Liver (tissue), 9 donors: ENCODE measurements around the gene IFT25. TPM values are rescaled to one million over a fixed set of nuclear protein-coding genes. Genes with fewer than 3 reads are reported as not detected.
A peak's percentile ranks its signal among the peaks of the same experiment; 100 is the strongest.

Experiments
- DNase-seq: peaks from one replicate; pipeline ENCODE4 v3.0.0-alpha.2; 2017; ENCODE audit warnings: low spot score
- H3K27ac ChIP-seq, 2 donors: one replicate each; pipeline ENCODE4 v1.7.0; 2013; ENCODE audit warnings: inconsistent platforms in 2 of 2, low read length in 2 of 2, control low read depth in 1 of 2, low read depth in 1 of 2, mild to moderate bottlenecking in 1 of 2
- H3K27me3 ChIP-seq, 4 donors: one replicate each; pipeline versions ENCODE4 v1.6.1 to v1.7.0; 2013; ENCODE audit warnings: low read length in 3 of 4, inconsistent platforms in 1 of 4, mild to moderate bottlenecking in 1 of 4, moderate library complexity in 1 of 4; ENCODE audit not compliant: control insufficient read depth in 4 of 4, insufficient read depth in 4 of 4
- H3K36me3 ChIP-seq, 4 donors: one replicate each; pipeline versions ENCODE4 v1.6.1 to v1.7.0; 2013; ENCODE audit warnings: low read length in 3 of 4, mild to moderate bottlenecking in 3 of 4, low read depth in 1 of 4, moderate library complexity in 1 of 4; ENCODE audit not compliant: control insufficient read depth in 4 of 4, insufficient read depth in 3 of 4
- H3K4me1 ChIP-seq, 4 donors: one replicate each; pipeline versions ENCODE4 v1.6.1 to v1.7.0; 2013; ENCODE audit warnings: low read length in 3 of 4, mild to moderate bottlenecking in 3 of 4, moderate library complexity in 1 of 4; ENCODE audit not compliant: control insufficient read depth in 4 of 4, insufficient read depth in 4 of 4
- H3K4me3 ChIP-seq, 3 donors: one replicate each; pipeline versions ENCODE4 v1.6.1 to v1.7.0; 2013; ENCODE audit warnings: low read length in 3 of 3, control low read depth in 1 of 3, low read depth in 1 of 3, mild to moderate bottlenecking in 1 of 3
- H3K9ac ChIP-seq, 2 donors: one replicate each; pipeline ENCODE4 v1.7.0; 2013; ENCODE audit warnings: low read length in 2 of 2, mild to moderate bottlenecking in 2 of 2, moderate library complexity in 2 of 2, control low read depth in 1 of 2, low read depth in 1 of 2
- H3K9me3 ChIP-seq, 4 donors: one replicate each; pipeline versions ENCODE4 v1.6.1 to v1.7.0; 2013; ENCODE audit warnings: low read length in 3 of 4; ENCODE audit not compliant: control insufficient read depth in 4 of 4
- ATF3 ChIP-seq: IDR thresholded peaks from 2 replicates; pipeline ENCODE4 v1.6.1; 2016; ENCODE audit warnings: antibody characterized with exemption
- CTCF ChIP-seq: fragments of 150-350 bp; IDR thresholded peaks from 2 replicates; pipeline ENCODE4 v1.5.1; 2017; ENCODE audit warnings: improper control_type of control experiment, low read depth, low read length; ENCODE audit not compliant: missing input control
- EGR1 ChIP-seq, 2 donors: IDR thresholded peaks; 2 replicates each; pipeline ENCODE4 v1.6.1; 2016 to 2018; ENCODE audit warnings: antibody characterized with exemption in 2 of 2, low read depth in 2 of 2
- FOXA1 ChIP-seq: IDR thresholded peaks from 2 replicates; pipeline ENCODE4 v1.6.1; 2016; ENCODE audit warnings: antibody characterized with exemption
- FOXA2 ChIP-seq: IDR thresholded peaks from 2 replicates; pipeline ENCODE4 v1.6.1; 2016; ENCODE audit warnings: antibody characterized with exemption
- GABPA ChIP-seq, 2 donors: IDR thresholded peaks in 1 of 2; conservative IDR thresholded peaks in 1 of 2; 2 replicates each; pipeline ENCODE4 v1.6.1; 2016; ENCODE audit warnings: antibody characterized with exemption in 2 of 2, mild to moderate bottlenecking in 1 of 2, moderate library complexity in 1 of 2
- HNF4A ChIP-seq, 2 donors: conservative IDR thresholded peaks; 2 replicates each; pipeline ENCODE4 v1.6.1; 2016; ENCODE audit warnings: antibody characterized with exemption in 2 of 2, mild to moderate bottlenecking in 2 of 2
- HNF4G ChIP-seq: IDR thresholded peaks from 2 replicates; pipeline ENCODE4 v1.6.1; 2016; ENCODE audit warnings: antibody characterized with exemption
- JUND ChIP-seq, 2 donors: IDR thresholded peaks; 2 replicates each; pipeline ENCODE4 v1.6.1; 2016; ENCODE audit warnings: antibody characterized with exemption in 2 of 2
- NR2F2 ChIP-seq: IDR thresholded peaks from 2 replicates; pipeline ENCODE4 v1.6.1; 2016; ENCODE audit warnings: antibody characterized with exemption
- RAD21 ChIP-seq, 2 donors: IDR thresholded peaks; 2 replicates each; pipeline ENCODE4 v1.6.1; 2016; ENCODE audit warnings: antibody characterized with exemption in 2 of 2, mild to moderate bottlenecking in 2 of 2
- RXRA ChIP-seq, 2 donors: IDR thresholded peaks; 2 replicates each; pipeline ENCODE4 v1.6.1; 2017 to 2018; ENCODE audit warnings: antibody characterized with exemption in 2 of 2, mild to moderate bottlenecking in 1 of 2
- SP1 ChIP-seq: IDR thresholded peaks from 2 replicates; pipeline ENCODE4 v1.6.1; 2018; ENCODE audit warnings: antibody characterized with exemption, mild to moderate bottlenecking
- TAF1 ChIP-seq: conservative IDR thresholded peaks from 2 replicates; pipeline ENCODE4 v1.6.1; 2016; ENCODE audit warnings: antibody characterized with exemption, mild to moderate bottlenecking
- YY1 ChIP-seq: IDR thresholded peaks from 2 replicates; pipeline ENCODE4 v1.6.1; 2016; ENCODE audit warnings: antibody characterized with exemption, mild to moderate bottlenecking
- WGBS: extraction: QIAGEN DNeasy Blood & Tissue Kit; methylation state at CpG from one replicate; pipeline ENCODE4 v1.1.7; 2013; 5-methylcytosine and 5-hydroxymethylcytosine counted together
- polyA plus RNA-seq, 2 donors: library from polyadenylated mRNA; stranded (reverse) in 1 of 2; unstranded in 1 of 2; fragments of 200-250 nt in 1 of 2; fragments of >200 nt in 1 of 2; fragmentation: Nextera tagmentation in 1 of 2; extraction: Ambion mirVana in 1 of 2; gene quantifications; one replicate each; pipeline versions ENCODE4 v1.2.1 to v1.2.3, GENCODE V29; 2013 to 2015
- total RNA-seq, 2 donors: library from RNA; depleted of rRNA; stranded (reverse); fragments of >200 nt; gene quantifications; one replicate each; pipeline ENCODE4 v1.2.3, GENCODE V29; 2014
- TF ChIP-seq, protein P1 (sequence below): IDR thresholded peaks from 2 replicates; pipeline ENCODE4 v1.6.1; 2016; ENCODE audit warnings: antibody characterized with exemption, mild to moderate bottlenecking
- TF ChIP-seq, protein P2 (sequence below): IDR thresholded peaks from 2 replicates; pipeline ENCODE4 v1.6.1; 2016; ENCODE audit warnings: antibody characterized with exemption
- TF ChIP-seq, protein P3 (sequence below): IDR thresholded peaks from 2 replicates; pipeline ENCODE4 v1.6.1; 2016; ENCODE audit warnings: antibody characterized with exemption
- donor health status: healthy.
- donor health status: healthy.
- donor health status: healthy.
- donor health status: healthy.
- donor health status: healthy.

Gene IFT25
- total and polyA plus RNA-seq, 4 donors, result 8.6 to 37.4 (median 15.6) TPM

GRCh38 chr1:53893999-53894636 is 51.4 kb downstream of the IFT25 start, which contains the start of gene DIO1:
TSS of gene DIO1 (plus strand) at chr1:53894187. CDS start at chr1:53894211, 24 bp downstream.
- no peak for TF ChIP-seq NR2F2
- TF ChIP-seq, protein P1, sequence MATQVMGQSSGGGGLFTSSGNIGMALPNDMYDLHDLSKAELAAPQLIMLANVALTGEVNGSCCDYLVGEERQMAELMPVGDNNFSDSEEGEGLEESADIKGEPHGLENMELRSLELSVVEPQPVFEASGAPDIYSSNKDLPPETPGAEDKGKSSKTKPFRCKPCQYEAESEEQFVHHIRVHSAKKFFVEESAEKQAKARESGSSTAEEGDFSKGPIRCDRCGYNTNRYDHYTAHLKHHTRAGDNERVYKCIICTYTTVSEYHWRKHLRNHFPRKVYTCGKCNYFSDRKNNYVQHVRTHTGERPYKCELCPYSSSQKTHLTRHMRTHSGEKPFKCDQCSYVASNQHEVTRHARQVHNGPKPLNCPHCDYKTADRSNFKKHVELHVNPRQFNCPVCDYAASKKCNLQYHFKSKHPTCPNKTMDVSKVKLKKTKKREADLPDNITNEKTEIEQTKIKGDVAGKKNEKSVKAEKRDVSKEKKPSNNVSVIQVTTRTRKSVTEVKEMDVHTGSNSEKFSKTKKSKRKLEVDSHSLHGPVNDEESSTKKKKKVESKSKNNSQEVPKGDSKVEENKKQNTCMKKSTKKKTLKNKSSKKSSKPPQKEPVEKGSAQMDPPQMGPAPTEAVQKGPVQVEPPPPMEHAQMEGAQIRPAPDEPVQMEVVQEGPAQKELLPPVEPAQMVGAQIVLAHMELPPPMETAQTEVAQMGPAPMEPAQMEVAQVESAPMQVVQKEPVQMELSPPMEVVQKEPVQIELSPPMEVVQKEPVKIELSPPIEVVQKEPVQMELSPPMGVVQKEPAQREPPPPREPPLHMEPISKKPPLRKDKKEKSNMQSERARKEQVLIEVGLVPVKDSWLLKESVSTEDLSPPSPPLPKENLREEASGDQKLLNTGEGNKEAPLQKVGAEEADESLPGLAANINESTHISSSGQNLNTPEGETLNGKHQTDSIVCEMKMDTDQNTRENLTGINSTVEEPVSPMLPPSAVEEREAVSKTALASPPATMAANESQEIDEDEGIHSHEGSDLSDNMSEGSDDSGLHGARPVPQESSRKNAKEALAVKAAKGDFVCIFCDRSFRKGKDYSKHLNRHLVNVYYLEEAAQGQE, result peak; percentile 83
- TF ChIP-seq RXRA (IDR thresholded peaks at IDR 0.05), result peak; percentile 79 to 88
- peak; percentile 57 for TF ChIP-seq YY1
- peak; percentile 66 to 73 for TF ChIP-seq HNF4A (conservative IDR thresholded peaks at IDR 0.05)
- no peak for TF ChIP-seq CTCF
- no peak for TF ChIP-seq FOXA1
- TF ChIP-seq ATF3, result no peak
- TF ChIP-seq HNF4G, result no peak
- TF ChIP-seq TAF1, result peak; percentile 98
- no peak for TF ChIP-seq GABPA (IDR thresholded peaks at IDR 0.05 in 1 of 2, conservative IDR thresholded peaks at IDR 0.05 in 1 of 2)
- TF ChIP-seq SP1, result peak; percentile 62
- TF ChIP-seq FOXA2, result peak; percentile 43
- TF ChIP-seq, protein P2, sequence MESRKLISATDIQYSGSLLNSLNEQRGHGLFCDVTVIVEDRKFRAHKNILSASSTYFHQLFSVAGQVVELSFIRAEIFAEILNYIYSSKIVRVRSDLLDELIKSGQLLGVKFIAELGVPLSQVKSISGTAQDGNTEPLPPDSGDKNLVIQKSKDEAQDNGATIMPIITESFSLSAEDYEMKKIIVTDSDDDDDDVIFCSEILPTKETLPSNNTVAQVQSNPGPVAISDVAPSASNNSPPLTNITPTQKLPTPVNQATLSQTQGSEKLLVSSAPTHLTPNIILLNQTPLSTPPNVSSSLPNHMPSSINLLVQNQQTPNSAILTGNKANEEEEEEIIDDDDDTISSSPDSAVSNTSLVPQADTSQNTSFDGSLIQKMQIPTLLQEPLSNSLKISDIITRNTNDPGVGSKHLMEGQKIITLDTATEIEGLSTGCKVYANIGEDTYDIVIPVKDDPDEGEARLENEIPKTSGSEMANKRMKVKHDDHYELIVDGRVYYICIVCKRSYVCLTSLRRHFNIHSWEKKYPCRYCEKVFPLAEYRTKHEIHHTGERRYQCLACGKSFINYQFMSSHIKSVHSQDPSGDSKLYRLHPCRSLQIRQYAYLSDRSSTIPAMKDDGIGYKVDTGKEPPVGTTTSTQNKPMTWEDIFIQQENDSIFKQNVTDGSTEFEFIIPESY, result no peak
- TF ChIP-seq JUND (IDR thresholded peaks at IDR 0.05), result peak in 1 of 2 donors; percentile 35
- TF ChIP-seq, protein P3, sequence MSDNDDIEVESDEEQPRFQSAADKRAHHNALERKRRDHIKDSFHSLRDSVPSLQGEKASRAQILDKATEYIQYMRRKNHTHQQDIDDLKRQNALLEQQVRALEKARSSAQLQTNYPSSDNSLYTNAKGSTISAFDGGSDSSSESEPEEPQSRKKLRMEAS, result peak; percentile 46
- TF ChIP-seq RAD21 (IDR thresholded peaks at IDR 0.05), result peak; percentile 25 to 37
- peak in 1 of 2 donors; percentile 27 for TF ChIP-seq EGR1 (IDR thresholded peaks at IDR 0.05; ENCODE audit: low read depth in 2 of 2)
- Histone ChIP-seq H3K4me3 (peak within 1 kb of the TSS; percentile 32 to 84 (median 84)), H3K27me3 (no peaks in the 10 kb centered on the region), H3K9me3 (no peaks in the 10 kb centered on the region), H3K9ac (peak within 1 kb of the TSS; percentile 8 to 20), H3K27ac (peak within 1 kb of the TSS; percentile 63 to 78), H3K36me3 (no peaks in the 10 kb centered on the region), H3K4me1 (peaks cover 8 to 50% (median 41%) of the 10 kb centered on the region in 4 donors)
- 40% methylated on average over 14 of the region's 14 CpGs for WGBS
- peak; percentile 62 for DNase-seq
